NCI-H1436 (cell line): ENCODE data around the gene ADGRE1.
"Not testable (repeated sequence)": the region's sequence is repeated elsewhere in the genome, so short reads cannot be mapped to it uniquely, and the experiment has no call there.

Source experiments
- DNase-seq: peaks from one replicate; lab custom pipeline; 2025; lab: John Stamatoyannopoulos, UW

ADGRE1 gene, protein sequence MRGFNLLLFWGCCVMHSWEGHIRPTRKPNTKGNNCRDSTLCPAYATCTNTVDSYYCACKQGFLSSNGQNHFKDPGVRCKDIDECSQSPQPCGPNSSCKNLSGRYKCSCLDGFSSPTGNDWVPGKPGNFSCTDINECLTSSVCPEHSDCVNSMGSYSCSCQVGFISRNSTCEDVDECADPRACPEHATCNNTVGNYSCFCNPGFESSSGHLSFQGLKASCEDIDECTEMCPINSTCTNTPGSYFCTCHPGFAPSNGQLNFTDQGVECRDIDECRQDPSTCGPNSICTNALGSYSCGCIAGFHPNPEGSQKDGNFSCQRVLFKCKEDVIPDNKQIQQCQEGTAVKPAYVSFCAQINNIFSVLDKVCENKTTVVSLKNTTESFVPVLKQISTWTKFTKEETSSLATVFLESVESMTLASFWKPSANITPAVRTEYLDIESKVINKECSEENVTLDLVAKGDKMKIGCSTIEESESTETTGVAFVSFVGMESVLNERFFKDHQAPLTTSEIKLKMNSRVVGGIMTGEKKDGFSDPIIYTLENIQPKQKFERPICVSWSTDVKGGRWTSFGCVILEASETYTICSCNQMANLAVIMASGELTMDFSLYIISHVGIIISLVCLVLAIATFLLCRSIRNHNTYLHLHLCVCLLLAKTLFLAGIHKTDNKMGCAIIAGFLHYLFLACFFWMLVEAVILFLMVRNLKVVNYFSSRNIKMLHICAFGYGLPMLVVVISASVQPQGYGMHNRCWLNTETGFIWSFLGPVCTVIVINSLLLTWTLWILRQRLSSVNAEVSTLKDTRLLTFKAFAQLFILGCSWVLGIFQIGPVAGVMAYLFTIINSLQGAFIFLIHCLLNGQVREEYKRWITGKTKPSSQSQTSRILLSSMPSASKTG

DNA sequence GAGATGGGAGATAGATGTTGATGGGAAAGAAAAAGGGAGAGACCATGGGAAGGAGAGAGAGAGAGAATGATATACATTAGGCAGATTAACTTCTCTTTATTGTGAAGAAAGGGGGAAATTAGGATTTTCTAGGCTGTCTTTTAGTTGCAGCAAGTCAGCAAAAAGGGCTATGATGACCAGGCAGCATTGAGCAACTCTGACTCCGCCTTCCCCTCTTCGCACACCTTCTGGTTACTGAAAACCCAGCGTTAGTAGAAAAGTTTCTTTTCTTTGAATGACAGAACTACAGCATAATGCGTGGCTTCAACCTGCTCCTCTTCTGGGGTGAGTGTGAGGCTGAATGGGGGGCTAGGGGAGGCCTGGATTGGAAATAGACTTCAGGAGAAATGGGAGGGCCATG, at the start of gene ADGRE1:
TSS of gene ADGRE1 (plus strand) at position 264 of the 400 bp plus-strand sequence. CDS start at position 294, 30 bp downstream.
- DNase-seq = no peak

DNA sequence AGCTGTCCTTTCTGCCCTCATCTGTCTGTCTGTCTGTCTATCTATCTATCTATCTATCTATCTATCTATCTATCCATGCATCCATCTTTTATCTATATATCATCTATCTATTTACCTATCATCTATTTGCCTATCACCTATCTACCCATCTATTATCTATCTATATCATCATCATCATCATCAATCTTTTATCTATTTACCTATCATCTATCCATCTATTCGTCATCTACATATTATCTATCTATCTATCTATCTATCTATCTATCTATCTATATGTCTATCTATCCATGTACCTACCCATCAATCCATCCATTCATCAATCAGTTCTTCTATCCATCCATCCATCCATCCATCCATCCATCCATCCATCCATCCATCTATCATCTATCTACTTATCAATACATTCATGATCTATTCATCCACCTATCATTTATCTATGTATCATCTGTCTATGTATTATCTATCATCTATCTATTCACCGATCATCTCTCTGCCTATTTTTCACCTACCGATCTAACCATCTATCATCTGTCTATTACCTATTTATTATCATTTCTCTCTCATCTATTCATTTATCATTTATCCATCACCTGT, 49.2 kb upstream of the ADGRE1 start:
- no peak for DNase-seq

DNA sequence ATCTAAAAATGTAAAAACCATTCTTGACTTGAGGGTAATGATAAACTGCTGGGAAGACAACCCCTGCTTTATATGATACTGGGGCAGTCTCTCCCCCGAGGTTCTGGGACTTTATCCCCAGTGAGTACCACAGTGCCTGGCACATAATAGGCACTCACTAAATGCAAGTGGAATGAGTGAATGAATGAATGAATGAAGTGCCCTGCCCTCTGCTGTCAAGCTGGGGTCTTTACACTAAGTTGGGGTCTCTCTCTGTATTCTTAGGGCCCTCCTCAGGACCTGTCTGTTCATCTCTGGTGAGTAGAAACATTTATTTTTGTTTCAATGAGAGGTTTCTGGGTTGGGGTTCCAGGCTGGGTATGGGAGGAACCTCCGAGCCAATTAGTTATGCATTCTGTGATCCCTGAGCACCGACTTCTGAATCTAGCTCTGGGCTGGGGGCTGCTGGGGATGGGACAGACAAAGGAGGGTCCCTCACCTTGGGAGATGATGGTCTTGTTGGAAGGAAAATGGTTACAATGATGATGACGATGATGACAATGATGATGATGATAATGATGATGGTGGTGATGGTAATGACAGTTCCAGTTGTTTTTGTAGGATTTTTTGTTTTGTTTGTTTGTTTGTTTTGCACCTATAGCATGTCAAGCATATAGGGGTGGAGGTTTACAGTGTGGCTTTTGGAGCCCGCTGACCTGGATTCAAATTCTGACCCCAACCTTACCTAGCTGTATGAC, 44.3 kb upstream of the ADGRE1 start:
- DNase-seq = no peak

DNA sequence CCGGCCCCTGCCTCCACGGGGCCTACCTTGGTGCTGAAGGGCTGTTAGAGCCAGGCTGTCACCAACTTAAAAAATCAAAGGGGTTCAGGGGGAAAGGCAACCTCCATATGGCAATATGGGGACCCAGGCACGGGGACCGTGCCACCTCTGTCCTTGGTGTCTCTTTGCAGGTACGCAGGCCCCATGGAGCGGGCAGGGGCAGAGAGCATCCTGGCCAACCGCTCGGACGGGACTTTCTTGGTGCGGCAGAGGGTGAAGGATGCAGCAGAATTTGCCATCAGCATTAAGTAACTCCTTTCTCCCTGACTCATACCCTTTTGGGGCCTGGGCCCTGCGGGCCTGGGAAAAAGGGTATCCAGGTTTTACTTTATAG, 39.6 kb upstream of the ADGRE1 start:
- DNase-seq = no peak

DNA sequence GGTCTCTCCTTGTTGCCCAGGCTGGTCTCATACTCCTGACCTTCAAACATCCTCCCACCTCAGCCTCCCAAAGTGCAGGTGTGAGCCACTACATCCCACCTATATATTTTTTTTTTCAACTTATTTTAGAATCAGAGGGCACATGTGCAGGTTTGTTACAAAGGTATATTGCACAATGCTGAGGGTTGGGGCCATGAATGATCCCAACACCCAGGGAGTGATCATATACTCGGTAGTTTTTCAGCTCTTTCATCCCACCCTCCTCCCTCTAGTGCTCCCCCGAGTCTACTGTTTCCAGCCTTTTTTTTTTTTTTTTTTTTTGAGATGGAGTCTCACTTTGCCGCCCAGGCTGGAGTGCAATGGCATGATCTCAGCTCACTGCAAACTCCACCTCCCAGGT, 38.4 kb upstream of the ADGRE1 start:
- no peak for DNase-seq

DNA sequence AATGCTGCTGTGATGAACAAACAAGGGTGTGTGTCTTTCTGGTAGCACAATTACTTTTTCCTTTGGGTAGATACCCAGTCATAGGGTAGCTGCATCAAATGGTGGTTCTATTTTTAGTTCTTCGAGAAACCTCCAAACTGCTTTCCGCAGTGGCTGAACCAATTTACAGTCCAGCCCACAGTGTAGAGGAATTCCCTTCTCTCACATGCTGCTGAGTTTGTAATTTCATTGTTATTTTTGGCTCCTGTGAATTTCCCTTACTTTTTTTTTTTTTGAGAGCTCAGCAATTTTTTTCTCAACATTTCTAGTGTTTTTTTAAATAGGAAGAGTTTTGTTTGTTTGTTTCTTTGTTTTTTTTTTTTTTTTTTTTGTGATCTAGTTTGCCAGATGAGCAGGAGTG, 37.5 kb upstream of the ADGRE1 start:
- no peak for DNase-seq

DNA sequence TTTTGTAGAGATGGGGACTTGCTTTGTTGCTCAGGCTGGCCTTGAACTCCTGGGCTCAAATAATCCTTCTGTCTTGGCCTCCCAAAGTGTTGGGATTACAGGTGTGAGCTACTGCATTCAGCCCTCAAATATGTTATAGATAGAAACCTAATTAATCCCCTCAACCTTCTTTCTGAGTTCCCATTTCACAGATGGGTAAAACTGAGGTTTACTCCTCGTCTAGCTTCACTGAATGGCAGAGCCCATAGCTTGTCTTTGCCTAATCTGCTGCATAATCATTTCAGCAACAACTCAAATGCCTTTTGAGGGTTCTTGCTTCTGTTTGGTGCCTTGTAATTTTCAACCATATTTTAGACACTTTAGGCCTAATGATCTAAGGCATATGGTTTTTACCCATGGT, 36.0 kb upstream of the ADGRE1 start:
- no peak for DNase-seq

DNA sequence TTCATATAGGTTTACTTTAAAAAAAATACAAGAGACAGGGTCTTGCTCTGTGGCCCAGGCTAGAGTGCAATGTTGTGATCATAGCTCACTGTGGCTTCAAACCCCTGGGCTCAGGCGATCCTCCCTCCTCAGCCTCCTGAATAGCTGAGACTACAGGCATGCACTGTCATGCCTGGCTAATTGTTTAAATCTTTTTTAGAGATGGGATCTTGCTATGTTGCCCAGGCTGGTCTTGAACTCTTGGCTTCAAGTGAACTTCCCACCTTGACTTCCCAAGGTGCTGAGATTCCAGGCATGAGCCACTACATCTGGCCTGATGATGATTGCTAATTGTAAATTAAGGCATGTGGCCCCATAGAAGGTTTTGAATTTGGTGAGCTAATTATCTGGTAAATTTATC, 35.4 kb upstream of the ADGRE1 start:
- DNase-seq = no peak

DNA sequence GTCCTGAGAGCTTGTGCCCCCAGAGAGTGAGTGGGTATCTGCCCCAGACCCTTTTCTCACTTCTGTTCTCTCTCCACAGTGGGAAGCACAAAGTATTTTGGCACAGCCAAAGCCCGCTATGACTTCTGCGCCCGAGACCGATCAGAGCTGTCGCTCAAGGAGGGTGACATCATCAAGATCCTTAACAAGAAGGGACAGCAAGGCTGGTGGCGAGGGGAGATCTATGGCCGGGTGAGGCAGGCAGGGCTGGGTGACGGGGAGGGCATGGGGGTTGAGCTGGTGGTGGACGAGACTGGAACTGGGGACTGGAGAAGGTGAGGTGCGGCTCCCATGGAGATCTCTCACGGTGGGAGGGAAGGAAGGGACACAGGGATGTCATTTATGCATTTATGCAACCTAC, 33.5 kb upstream of the ADGRE1 start:
- no peak for DNase-seq

DNA sequence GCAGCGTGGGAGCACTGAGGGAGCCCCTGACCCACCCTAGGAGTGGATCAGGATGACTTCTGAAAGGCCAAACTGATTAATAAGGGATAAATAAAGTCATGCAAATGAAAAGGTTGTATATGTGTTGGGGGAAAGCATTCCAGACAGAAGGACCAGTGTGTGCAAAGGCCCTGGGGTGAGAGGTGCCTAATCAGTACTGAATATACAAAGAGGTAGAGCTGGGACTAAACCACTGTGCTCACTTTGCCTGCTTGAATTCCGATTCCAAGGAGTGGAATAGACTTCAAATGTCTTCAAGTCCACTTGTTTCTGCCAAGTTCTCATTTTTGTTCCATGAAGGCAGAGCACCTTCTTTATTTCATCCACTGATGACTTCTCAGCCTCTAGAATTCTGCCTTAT, 32.6 kb upstream of the ADGRE1 start:
- no peak for DNase-seq

DNA sequence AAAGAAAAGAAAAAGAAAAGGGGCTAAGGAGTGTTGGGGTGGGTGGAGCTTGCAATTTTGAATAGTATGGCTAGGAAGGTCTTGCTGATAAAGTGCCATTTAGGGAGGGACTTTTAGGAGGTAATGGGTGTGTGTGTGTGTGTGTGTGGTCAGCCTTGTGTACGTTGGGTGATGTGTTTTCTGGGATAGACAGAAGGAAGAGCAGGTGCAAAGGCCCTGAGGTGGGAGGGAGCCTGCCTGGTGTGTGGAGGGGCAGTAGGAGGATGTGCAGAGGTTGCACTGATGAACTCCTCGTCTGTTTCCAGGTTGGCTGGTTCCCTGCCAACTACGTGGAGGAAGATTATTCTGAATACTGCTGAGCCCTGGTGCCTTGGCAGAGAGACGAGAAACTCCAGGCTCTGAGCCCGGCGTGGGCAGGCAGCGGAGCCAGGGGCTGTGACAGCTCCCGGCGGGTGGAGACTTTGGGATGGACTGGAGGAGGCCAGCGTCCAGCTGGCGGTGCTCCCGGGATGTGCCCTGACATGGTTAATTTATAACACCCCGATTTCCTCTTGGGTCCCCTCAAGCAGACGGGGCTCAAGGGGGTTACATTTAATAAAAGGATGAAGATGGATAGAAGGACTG, 30.5 kb upstream of the ADGRE1 start:
- DNase-seq = no peak

DNA sequence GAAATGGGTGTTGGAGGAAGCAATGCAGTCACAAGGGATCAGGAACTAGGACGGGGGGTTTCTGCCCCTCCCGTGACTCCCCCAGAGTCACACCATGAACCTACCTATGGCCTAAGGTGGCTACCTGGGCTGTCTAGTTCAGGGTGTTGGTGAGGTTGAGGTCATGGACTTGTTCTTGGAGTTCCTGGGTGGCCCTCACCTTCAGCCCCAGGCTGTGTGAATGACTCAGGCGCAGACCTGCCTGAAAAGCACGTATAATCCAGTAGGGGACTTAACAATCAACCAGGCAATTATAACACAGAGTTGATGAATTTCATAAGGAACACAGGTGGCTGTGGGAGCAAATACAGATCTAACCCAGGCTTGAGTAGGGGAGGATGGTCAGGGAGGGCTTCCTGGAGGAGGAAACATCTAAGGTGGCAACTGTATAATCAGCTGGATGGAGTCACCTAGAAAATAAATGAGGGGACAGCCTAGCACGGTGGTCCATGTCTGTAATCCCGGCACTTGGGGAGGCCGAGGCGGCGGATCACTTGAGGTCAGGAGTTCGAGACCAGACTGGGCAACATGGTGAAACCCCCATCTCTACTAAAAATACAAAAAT, 25.6 kb upstream of the ADGRE1 start:
- DNase-seq = no peak

DNA sequence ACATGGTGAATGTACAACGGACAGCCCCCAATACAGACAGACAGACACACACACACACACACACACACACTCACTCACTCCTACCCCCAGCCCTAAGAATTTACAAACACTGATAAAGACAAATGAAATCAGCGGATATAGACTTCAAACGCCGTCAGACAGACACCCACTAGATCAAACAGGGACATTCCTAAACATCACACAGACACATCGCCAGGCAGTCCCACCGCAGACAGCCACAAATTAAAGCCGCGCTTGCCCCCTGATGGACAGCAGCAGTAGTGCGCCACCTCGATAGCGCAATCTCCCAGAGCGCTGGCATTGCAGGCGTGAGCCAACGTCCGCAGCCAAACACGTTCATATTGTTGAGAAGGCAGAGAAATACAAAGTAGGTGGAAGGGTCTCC, 24.7 kb upstream of the ADGRE1 start:
- DNase-seq = peak; percentile 52

DNA sequence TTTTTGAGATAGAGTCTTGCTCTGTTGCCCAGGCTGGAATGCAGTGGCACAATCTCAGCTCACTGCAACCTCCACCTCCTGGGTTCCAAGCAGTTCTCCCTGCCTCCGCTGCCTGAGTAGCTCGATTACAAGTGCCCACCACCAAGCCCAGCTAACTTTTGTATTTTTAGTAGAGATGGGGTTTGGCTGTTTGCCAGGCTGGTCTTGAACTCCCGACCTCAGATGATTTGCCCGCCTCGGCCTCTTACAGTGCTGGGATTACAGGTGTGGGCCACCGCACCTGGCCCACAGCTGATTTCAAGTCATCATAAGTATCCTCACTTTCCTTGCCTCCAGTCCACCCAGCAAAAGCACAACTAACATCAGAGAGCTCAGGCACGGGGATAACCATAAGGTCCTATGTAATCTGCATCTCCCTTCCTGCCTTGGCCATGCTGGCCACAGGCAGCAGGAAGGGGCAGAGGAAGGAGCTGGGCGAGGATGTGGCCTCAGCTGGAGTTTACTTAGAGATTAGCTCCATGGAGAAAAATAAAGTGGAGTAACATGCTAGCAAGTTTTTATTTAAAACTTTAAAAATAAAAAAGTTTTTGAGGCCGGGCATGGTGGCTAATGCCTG, 22.9 kb upstream of the ADGRE1 start:
- DNase-seq = no peak

DNA sequence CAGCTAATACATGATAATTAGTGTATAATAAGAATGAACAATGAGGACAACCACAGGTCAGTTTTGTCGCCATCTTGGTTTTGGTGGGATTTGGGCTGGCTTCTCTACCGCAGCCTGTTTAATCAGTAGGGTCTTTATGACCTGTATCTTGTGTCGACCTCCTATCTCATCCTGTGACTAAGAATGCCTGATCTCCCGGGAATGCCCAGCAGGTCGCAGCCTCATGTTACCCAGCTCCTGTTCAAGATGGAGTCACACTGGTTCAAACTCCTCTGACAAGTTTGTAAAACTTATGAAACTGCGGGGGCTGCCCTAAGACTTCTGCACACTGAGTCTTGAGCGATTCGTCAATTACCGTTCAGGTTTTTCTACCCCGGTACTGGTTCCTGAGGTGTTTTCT, 21.5 kb upstream of the ADGRE1 start:
- no peak for DNase-seq

DNA sequence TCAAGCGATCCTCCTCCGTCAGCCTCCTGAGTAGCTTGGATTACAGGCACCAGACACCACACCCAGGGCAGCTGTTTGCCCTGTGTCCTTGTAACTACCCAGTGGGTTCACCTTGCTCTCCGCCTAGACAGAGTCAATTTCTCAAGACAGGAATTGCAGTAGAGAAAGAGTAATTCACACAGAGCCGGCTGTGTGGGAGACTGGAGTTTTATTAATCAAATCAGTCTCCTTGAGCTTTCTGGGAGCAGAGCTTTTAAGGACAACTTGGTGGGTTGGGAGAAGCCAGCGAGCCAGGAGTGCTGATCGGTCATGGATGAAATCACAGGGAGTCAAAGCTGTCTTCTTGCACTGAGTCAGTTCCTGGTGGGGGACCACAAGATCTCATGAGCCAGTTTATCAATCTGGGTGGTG, 20.6 kb upstream of the ADGRE1 start:
- no peak for DNase-seq

DNA sequence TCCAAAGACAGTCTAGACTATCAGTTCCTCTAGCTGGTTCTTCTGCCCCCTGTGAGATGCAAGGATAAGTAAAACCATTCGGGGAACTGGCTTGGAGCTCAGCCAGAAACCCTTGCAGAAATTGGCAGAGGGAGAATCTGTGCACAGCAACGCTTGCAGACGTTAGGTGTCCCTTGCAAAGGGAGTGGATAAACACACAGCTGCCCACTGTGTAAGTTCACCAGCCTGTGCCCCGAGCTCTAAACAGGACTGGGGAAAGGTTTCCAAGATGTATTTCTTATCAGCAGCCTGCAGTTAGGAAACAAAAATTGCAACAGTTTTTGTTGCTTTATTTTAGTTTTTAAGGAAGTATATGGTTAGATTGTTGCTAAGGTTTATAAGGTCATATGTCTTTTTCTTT, 19.0 kb upstream of the ADGRE1 start:
- DNase-seq = no peak

DNA sequence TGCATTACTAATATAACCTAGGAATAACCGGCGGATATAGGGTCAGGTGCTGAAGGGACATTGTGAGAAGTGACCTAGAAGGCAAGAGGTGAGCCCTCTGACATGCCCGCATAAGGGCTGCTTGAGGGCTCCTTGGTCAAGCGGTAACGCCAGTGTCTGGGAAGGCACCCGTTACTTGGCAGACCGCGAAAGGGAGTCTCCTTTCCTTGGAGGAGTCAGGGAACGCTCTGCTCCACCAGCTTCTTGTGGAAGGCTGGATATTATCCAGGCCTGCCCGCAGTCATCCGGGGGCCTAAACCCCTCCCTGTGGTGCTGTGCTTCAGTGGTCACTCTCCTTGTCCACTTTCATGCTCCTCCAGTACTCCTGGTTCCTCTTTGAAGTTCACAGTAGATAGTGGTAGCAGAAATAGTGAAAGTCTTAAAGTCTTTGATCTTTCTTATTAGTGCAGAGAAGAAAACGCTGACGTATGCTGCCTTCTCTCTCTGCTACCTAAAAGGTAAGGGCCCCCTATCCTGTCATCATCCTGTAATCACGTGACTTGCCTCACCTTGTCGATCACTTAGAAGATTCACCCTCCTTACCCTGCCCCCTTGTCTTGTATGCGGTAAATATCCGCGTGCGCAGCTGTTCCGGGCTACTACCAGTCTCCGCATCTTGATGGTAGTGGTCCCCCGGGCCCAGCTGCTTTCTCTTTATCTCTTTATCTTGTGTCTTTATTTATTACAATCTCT, 18.1 kb upstream of the ADGRE1 start:
- not testable (repeated sequence) for DNase-seq

DNA sequence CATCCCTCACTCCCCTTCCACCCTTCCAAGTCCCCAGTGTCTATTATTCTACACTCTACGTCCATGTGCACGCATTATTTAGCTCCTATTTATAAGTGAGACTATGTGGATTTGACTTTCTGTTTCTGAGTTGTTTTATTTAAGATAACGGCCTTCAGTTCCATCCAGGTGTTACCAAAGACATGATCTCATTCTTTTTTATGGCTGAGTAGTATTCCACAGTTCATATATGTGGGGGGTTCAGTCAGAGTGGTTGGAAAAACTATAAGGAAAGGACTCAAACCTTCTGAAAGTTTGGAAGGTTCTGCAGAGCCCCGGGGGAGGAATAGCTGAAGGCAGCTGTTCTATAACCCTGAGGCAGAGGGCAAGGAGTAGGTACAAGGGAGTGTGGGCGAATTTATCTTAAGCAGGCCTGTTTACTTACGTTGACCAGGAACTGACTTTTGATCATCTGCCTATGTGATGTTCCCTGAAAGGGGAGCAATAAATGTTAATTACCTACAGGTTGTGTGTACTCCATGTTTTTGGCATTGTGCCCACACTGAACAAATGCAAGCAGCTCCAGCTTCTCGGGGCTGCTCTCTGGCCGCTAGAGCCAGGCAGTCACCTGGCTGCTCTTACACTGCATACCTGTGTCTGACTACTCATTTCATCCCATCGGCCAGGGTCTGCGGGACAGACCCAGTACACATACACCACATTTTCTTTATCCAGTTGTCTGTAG, 13.5 kb upstream of the ADGRE1 start:
- no peak for DNase-seq
